GM10847 (cell line): Measurements from ENCODE around the gene RIPK1.

ENCODE experiments used
- POLR2A ChIP-seq: IDR thresholded peaks from 2 replicates; pipeline ENCODE4 v1.6.1; 2011; ENCODE audit not compliant: insufficient read length; ENCODE audit errors: extremely low read depth

Gene RIPK1

DNA sequence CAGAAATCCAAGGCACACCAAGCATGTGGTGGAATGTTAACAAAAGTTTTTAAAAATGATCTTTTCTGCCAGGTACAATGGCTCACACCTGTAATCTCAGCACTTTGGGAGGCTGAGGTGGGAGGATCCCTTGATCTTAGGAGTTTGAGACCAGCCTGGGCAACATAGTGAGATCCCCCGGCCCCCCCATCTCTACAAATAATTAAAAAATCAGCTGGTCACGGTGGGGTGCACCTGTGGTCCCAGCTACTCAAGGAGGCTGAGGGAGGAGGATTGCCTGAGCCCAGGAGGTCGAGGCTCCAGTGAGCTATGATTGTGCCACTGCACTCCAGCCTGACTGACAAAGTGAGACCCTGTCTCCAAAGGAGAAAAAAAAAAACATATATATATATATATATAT is 8.0 kb downstream of the RIPK1 start:
- TF ChIP-seq POLR2A: no peak

DNA sequence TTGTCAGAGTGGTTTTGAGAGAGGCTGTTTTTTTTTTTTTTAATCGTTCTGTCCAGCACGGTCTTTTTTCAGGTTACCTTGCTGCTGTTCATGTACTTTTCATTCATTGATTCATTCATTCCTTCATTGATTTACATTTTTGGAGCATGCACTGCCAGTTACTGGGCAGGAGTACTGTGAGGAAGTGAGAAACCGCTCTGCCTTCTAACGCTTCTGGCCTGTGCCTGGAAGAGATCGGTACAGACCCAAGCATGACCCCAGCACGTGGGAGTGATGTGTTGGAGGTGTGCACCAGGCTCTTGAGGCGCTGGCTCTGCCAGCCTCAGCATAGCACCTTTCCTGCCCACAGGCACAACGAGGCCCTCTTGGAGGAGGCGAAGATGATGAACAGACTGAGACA is 9.1 kb downstream of the RIPK1 start:
- TF ChIP-seq POLR2A: no peak

- TF ChIP-seq POLR2A: no peak
Measured at GRCh38 chr6:3079682-3080081, 11.4 kb downstream of the RIPK1 start.

DNA sequence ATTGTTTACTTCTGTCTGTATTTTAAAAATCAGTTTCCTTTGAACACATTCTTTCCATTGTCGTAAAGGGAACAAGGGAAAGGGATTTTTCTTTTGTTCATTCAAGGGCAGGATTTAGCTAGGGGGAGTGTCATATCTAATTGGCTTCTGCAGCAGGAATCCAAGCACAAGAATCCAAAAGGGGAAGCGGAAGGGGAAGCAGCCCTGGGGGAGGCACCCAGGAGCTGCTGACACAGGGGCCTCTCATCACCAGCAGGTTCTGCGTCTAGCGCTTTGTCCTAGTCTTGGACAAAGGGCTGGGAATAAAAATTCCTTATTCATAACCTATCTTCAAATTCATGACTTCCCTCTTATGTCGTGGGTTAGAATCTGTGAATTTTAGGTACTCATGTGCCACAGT is 13.7 kb downstream of the RIPK1 start:
- TF ChIP-seq POLR2A: no peak

DNA sequence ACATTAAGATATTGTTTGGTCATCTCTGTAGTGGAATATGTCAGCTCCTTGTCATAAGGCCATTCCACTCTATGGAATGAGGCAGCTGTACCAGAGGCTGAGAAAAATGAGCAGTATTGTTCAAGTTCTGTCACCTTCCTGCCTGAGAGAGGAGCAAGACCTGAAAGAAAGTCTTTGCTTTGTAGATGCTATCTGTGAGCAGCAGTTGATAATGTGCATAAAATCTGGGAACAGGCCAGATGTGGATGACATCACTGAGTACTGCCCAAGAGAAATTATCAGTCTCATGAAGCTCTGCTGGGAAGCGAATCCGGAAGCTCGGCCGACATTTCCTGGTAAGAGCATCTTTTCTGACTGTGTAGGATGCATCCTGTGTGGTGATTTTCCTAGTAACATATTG is 16.8 kb downstream of the RIPK1 start:
- no peak for TF ChIP-seq POLR2A

- TF ChIP-seq POLR2A: no peak
Measured at GRCh38 chr6:3086282-3086946, 18.1 kb downstream of the RIPK1 start.

DNA sequence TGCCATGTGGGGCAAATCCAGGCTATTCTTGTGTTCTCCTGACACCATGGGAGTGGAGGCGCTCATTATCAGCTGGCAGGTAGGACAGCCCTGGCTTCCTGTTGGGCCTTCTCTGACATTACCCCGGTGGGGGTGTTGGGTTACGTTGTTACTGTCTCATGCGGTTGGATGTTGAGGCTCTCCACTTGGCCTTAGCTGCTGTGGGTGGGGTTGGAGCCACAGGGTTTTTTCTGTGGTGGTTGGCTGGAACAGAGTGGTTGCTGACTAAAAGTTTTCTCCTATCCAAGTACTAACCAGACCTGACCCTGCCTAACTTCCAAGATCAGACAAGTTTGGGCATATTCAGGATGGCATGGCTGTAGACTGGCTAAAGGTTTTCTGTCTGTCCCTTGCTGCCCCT is 20.2 kb downstream of the RIPK1 start:
- no peak for TF ChIP-seq POLR2A

DNA sequence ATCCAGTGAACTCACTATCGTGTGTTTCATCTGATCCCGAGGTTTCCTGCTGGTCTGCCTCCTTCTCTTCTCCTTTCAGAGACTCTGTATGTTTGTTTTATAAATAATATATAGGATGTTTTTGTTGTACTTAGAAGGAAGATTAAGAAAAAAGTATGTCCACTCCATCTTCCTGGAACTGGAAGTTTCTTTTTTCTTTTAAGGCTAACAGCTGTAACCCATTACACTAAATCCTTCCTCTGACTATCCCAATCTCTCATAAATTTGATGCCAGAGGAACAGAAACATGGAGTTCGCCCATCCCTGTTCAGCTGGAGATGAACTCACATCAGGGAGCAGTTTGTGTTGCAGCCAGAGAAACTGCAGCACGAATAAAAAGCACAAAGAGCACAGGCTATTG is 20.7 kb downstream of the RIPK1 start:
- TF ChIP-seq POLR2A: no peak

GRCh38 chr6:3090013-3090412 is 21.7 kb downstream of the RIPK1 start:
- no peak for TF ChIP-seq POLR2A

DNA sequence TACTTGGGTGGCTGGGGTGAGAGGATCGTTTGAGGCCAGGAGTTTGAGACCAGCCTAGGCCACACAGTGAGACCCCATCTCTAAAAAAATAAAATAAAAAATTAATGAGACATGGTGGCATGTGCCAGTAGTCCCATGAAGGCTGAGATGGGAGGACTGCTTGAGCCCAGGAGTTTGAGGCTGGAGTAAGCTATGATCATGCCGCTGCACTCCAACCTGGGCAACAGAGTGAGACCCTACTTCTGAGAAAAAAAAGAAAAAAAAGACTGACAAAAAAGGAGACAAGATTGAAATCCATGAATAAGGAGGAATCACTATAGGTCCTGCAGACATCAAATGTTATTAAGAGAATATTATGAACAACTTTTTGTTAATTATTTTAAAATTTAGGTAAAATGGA is 26.5 kb downstream of the RIPK1 start:
- no peak for TF ChIP-seq POLR2A

- TF ChIP-seq POLR2A: no peak
Measured at GRCh38 chr6:3102875-3103274, 34.6 kb downstream of the RIPK1 start.

DNA sequence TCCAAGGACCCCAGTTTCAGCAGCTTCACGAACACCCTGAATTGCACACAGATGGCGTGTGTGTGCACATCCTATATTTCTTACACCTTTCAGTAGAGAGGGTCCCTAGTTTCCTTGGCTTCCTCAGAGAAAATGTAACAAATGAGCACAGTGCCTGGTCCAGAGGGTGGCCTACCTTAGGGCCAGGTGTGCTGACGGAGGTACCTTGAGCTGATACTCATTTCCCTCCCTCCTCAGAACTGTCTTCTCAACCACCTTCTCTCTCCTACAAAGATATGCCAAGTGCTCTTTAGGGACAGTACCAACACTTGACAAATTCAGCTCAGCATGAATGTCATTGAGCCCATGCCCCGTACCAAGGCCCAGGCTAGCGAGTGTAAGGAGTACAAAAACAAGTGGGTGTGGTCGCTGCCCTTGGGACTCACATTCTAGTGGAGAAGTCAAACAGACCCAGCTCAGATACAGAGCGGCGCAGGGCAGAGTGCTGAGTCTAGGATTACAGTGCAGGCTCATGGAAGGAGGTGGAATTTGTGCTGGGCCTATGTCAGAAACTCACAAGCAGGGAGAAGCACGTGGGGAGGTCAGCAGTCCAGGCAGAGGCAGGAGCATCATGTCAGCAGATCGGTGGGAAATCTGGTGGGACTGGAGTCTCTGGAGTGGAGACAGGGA is 40.6 kb downstream of the RIPK1 start:
- no peak for TF ChIP-seq POLR2A

- TF ChIP-seq POLR2A: no peak
Measured at GRCh38 chr6:3109761-3110160, 41.5 kb downstream of the RIPK1 start.

- no peak for TF ChIP-seq POLR2A
Measured at GRCh38 chr6:3114377-3114776, 46.1 kb downstream of the RIPK1 start.

DNA sequence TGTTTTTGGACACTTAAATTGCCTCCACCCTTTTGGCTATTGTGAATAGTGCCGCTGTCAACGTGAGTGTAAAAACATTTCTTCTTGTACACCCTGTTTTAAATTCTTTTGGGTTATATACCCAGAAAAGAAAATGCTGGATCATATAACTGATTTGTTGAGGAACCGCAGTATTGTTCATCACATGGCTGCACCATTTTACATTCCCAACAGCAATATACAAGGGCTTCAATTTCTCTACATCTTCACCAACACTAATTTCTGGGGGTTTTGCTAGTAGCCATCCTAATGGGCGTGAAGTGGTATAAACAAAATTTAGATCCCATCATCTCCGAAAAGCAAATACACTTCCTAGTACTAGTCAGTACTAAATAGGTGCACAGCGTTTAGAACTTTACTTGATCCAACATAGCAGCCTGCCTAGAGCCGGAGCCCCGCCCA is 49.6 kb downstream of the RIPK1 start:
- TF ChIP-seq POLR2A: no peak

DNA sequence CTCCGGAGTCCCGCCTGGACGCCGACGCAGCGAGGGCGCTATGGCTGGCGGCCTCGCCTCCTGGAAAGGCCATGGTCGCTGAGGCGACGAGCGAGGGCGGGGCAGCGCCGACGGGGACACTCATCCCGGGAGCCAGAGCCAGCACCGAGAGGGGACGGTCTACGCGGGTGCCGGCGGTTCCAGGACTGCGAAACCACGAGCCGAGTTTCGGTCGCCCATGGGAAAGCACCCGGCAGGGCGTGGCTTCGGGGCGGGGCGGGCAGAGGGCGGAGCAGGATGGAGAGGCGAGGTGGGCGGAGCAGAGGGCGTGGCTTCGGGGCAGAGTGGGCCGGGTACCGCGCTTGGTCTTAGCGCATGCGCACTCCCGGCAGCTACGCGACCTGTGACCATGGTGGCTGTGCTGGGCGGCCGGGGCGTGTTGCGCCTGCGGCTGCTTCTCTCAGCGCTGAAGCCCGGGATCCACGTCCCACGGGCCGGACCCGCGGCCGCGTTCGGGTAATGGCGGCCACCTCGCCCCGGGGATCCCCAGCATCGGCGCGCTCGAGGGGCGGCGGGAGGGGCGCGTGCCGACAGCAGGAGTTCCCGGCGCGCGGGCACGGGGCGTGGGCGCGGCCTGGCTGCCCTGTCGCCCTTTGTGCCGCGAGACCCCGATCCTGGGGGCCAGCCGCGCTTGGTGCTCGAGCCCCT is 50.2 kb downstream of the RIPK1 start, which contains the start of gene BPHL:
Gene BPHL, plus strand, starts transcription at position 359 of the 687 bp plus-strand sequence. Its CDS starts 30 bp downstream, at position 389.
- peak; percentile 52 for TF ChIP-seq POLR2A
